OCI-LY7 (cell line): ENCODE results near the gene LIFR. TPM values are rescaled to one million over a fixed set of nuclear protein-coding genes. Genes with fewer than 3 reads are reported as not detected.

Source experiments
- BruUV-seq: library from RNA; stranded (reverse); fragments of 400-500 nt; replicated peaks from 2 replicates; lab custom pipeline; 2021; lab: Mats Ljungman, UMichigan
- CTCF ChIA-PET: fragments of 300-600 bp; sonication (Branson Sonifier 250); formaldehyde crosslinking; loops from one replicate; lab custom pipeline; 2022; ENCODE audit warnings: antibody characterized with exemption; ENCODE audit not compliant: unreplicated experiment; lab: Charles Lee
- POLR2A ChIA-PET: fragments of 300-600 bp; sonication (Branson Sonifier 250); formaldehyde crosslinking; loops from one replicate; lab custom pipeline; 2022; ENCODE audit warnings: antibody characterized with exemption; lab: Charles Lee
- DNase-seq: peaks from one replicate; pipeline ENCODE4 v3.0.0-alpha.2; 2015; ENCODE audit warnings: low spot score
- H2AFZ ChIP-seq: fragments of 200-600 bp; sonication (generic), shearing (Covaris generic); 2 replicates; pipeline ENCODE4 v1.6.1; 2014; ENCODE audit warnings: mild to moderate bottlenecking, antibody characterized with exemption, low read length, moderate library complexity
- H3K27ac ChIP-seq: fragments of 200-600 bp; sonication (generic); 2 replicates; pipeline ENCODE4 v1.5.1; 2014; ENCODE audit warnings: mixed run types, low read depth, mild to moderate bottlenecking, moderate library complexity, low read length, inconsistent platforms; ENCODE audit not compliant: poor library complexity, severe bottlenecking
- H3K36me3 ChIP-seq: fragments of 200-600 bp; sonication (generic); 2 replicates; pipeline ENCODE4 v1.6.1; 2014; ENCODE audit warnings: mild to moderate bottlenecking, antibody characterized with exemption, low read length, moderate library complexity, mixed read lengths; ENCODE audit not compliant: insufficient read depth
- H3K4me1 ChIP-seq: fragments of 200-600 bp; sonication (generic); 2 replicates; pipeline ENCODE4 v1.5.1; 2014; ENCODE audit warnings: mild to moderate bottlenecking, low read length; ENCODE audit not compliant: insufficient read depth, poor library complexity, severe bottlenecking
- H3K4me2 ChIP-seq: fragments of 200-600 bp; sonication (generic); 2 replicates; pipeline ENCODE4 v1.6.1; 2014; ENCODE audit warnings: mild to moderate bottlenecking, low read length
- H3K4me3 ChIP-seq: fragments of 200-600 bp; sonication (generic); 2 replicates; pipeline ENCODE4 v1.5.1; 2014; ENCODE audit warnings: mild to moderate bottlenecking, low read depth, low read length; ENCODE audit not compliant: poor library complexity, severe bottlenecking
- H3K79me2 ChIP-seq: fragments of 200-600 bp; sonication (generic); 2 replicates; pipeline ENCODE4 v1.6.1; 2016; ENCODE audit warnings: low read depth, mild to moderate bottlenecking, low read length, moderate library complexity, mixed read lengths; ENCODE audit not compliant: insufficient read depth
- H3K9me2 ChIP-seq: fragments of 200-600 bp; sonication (generic); 2 replicates; pipeline ENCODE4 v1.6.1; 2016; ENCODE audit warnings: mild to moderate bottlenecking, low read length, mixed read lengths; ENCODE audit not compliant: insufficient read depth
- H3K9me3 ChIP-seq: fragments of 200-600 bp; sonication (generic); 2 replicates; pipeline ENCODE4 v1.6.1; 2014; ENCODE audit warnings: mild to moderate bottlenecking, mixed run types, low read length, mixed read lengths
- H4K20me1 ChIP-seq: fragments of 200-600 bp; sonication (generic); 2 replicates; pipeline ENCODE4 v1.6.1; 2014; ENCODE audit warnings: mild to moderate bottlenecking, antibody characterized with exemption, low read length, moderate library complexity, mixed read lengths; ENCODE audit not compliant: insufficient read depth
- EZH2phosphoT487 ChIP-seq: fragments of 200-600 bp; sonication (generic); IDR thresholded peaks from 2 replicates; pipeline ENCODE4 v1.6.1; 2018; ENCODE audit warnings: low read depth, borderline replicate concordance, mild to moderate bottlenecking, mixed run types, antibody characterized with exemption, low read length, moderate library complexity, mixed read lengths
- intact Hi-C: fragments of 100-400 bp; cut with micrococcal nuclease; formaldehyde crosslinking; loops from one replicate; pipeline ENCODE4 v1.10.0; 2022; ENCODE audit not compliant: unreplicated experiment
- total RNA-seq, 2 experiments: library from RNA; depleted of rRNA in 1 of 2; stranded (reverse); fragments of >200 nt in 1 of 2; shearing (Covaris generic) in 1 of 2; gene quantifications; 2 replicates each; pipeline ENCODE4 v1.2.3, GENCODE V29; 2014 to 2022
- TF ChIP-seq, protein P1 (sequence below): fragments of 200-600 bp; sonication (generic); conservative IDR thresholded peaks from 2 replicates; pipeline ENCODE4 v1.5.1; 2014; ENCODE audit warnings: mild to moderate bottlenecking, antibody characterized with exemption, low read length, moderate library complexity, mixed read lengths

LIFR gene
- total RNA-seq, 2 experiments from 2014 or later: not detected

DNA sequence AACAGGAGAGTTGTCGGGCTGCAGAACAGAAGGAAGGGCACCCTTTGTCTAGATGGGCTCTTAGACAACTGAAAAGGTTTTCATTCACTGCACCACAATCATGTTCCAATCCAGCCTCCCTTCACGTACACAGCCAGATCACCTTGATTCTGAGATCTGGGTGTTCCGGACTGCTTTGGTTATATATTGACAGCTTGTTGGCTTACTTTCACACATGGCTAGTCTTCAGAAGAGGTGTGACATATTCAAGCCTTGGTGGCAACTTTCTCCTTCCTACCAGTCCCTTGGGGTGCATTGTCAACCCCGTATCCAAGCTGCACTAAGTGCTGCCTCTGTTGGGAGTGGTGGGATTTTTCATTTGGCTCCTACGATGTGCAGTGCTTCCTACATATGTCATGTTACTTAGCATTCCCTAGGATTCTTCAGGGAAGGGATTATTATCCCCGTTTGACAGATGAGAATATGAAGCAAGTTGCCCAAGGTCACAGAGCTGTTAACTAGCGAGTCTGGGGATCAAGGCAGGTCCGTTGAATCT, 100.6 kb downstream of the LIFR start:
- Histone ChIP-seq H3K27ac (no peak overlapping the region), H3K9me2 (no peaks in the 10 kb centered on the region), H4K20me1 (peaks cover 15% of the 10 kb centered on the region), H3K4me3 (no peak overlapping the region), H3K9me3 (no peaks in the 10 kb centered on the region), H3K4me1 (peaks cover 21% of the 10 kb centered on the region), H3K4me2 (no peak overlapping the region), H3K36me3 (no peaks in the 10 kb centered on the region), H2AFZ (no peak overlapping the region), H3K79me2 (no peaks in the 10 kb centered on the region)
- intact Hi-C loops: loop anchor here (10.0 kb wide), 1 partner anchor 619 kb away; the partner anchor contains the start of gene RICTOR
- no TSS peak for BruUV-seq
- TF ChIP-seq EZH2phosphoT487: no peak
- TF ChIP-seq, protein P1, sequence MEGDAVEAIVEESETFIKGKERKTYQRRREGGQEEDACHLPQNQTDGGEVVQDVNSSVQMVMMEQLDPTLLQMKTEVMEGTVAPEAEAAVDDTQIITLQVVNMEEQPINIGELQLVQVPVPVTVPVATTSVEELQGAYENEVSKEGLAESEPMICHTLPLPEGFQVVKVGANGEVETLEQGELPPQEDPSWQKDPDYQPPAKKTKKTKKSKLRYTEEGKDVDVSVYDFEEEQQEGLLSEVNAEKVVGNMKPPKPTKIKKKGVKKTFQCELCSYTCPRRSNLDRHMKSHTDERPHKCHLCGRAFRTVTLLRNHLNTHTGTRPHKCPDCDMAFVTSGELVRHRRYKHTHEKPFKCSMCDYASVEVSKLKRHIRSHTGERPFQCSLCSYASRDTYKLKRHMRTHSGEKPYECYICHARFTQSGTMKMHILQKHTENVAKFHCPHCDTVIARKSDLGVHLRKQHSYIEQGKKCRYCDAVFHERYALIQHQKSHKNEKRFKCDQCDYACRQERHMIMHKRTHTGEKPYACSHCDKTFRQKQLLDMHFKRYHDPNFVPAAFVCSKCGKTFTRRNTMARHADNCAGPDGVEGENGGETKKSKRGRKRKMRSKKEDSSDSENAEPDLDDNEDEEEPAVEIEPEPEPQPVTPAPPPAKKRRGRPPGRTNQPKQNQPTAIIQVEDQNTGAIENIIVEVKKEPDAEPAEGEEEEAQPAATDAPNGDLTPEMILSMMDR: no peak
- no peak for DNase-seq
- CTCF ChIA-PET: no interaction called here
- POLR2A ChIA-PET: interaction anchor here (0.5 kb wide), 1 partner anchor 16 kb away, joined by 3 read pairs; no protein-coding TSS in a partner anchor

DNA sequence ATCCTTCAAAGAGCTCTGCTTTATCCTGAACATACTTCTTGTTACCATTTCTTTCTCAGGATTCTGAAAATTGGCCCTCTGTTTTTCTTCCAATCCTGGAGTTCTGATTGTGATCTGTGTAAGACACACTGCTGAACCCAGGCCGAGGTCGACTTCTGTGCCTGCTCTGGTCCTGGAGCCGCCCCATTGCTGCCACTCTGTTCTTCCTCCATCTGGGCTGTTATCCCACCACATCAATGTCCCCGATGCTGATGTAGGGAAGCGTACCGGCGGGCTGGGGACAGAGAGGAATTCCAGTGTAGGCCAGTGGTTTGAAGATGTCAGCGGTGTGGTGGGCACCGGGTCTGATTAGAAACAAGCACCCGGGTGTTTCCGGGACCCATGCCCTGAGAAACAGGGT, 102.5 kb downstream of the LIFR start:
- no peaks in the 10 kb centered on the region for H3K79me2 ChIP-seq
- peaks cover 15% of the 10 kb centered on the region for H4K20me1 ChIP-seq
- no peaks in the 10 kb centered on the region for H3K36me3 ChIP-seq
- H3K4me1 ChIP-seq: peaks cover 21% of the 10 kb centered on the region
- H3K9me2 ChIP-seq: no peaks in the 10 kb centered on the region
- H3K9me3 ChIP-seq: no peaks in the 10 kb centered on the region
- H3K27ac ChIP-seq: no peak overlapping the region
- H3K4me3 ChIP-seq: no peak overlapping the region
- no TSS peak for BruUV-seq
- DNase-seq: no peak
- no peak for TF ChIP-seq EZH2phosphoT487
- TF ChIP-seq, protein P1: no peak
- H2AFZ ChIP-seq: no peak overlapping the region
- peak overlapping the region; percentile 70 for H3K4me2 ChIP-seq
- CTCF ChIA-PET: interaction anchor here (1.4 to 1.6 kb wide), 2 partner anchors 12 to 32 kb away, joined by 3 to 8 read pairs; no protein-coding TSS in a partner anchor
- intact Hi-C loops: loop anchor here (10.0 kb wide), 1 partner anchor 621 kb away; the partner anchor contains the start of gene RICTOR
- POLR2A ChIA-PET: interaction anchor here (0.6 to 2.2 kb wide), 5 partner anchors 9 to 1576 kb away, joined by 3 to 6 read pairs (median 4); no protein-coding TSS in a partner anchor

DNA sequence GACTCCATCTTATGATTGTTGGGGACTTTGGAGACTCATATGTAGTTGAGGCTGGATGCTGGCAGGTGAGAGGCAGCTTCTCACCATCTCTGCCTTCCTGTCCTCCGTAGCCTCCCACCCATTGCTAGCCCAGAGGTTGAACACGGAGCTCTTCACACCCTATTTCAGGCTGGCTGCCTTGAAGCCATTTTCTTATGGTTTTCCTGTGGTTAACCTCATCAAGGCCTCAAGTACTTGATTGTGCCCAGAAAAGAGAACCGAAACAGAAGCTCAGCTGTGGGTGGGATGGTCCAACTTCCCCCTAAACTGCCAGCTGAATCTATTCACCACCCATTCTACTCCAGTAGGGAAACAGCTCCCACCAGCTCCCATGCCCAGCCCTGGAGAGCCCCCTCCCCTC, 102.9 kb downstream of the LIFR start:
- H3K9me2 ChIP-seq: no peaks in the 10 kb centered on the region
- no peak overlapping the region for H3K4me3 ChIP-seq
- intact Hi-C loops: loop anchor here (10.0 kb wide), 1 partner anchor 621 kb away; the partner anchor contains the start of gene RICTOR
- H4K20me1 ChIP-seq: peaks cover 15% of the 10 kb centered on the region
- DNase-seq: peak; percentile 91
- TF ChIP-seq, protein P1: no peak
- no peak for TF ChIP-seq EZH2phosphoT487
- H3K9me3 ChIP-seq: no peaks in the 10 kb centered on the region
- peaks cover 21% of the 10 kb centered on the region for H3K4me1 ChIP-seq
- H2AFZ ChIP-seq: no peak overlapping the region
- H3K36me3 ChIP-seq: no peaks in the 10 kb centered on the region
- ChIA-PET POLR2A (interaction anchor here (0.6 to 2.2 kb wide), 7 partner anchors 9 to 1575 kb away, joined by 3 to 6 read pairs (median 4); no protein-coding TSS in a partner anchor), CTCF (interaction anchor here (1.4 to 1.6 kb wide), 2 partner anchors 12 to 33 kb away, joined by 3 to 8 read pairs; no protein-coding TSS in a partner anchor)
- H3K4me2 ChIP-seq: peak overlapping the region; percentile 70
- no TSS peak for BruUV-seq
- H3K27ac ChIP-seq: no peak overlapping the region
- H3K79me2 ChIP-seq: no peaks in the 10 kb centered on the region
